ENCODE data around the gene PRAMEF8.
"Not testable (repeated sequence)": the region's sequence is repeated elsewhere in the genome, so short reads cannot be mapped to it uniquely, and the experiment has no call there.

The PRAMEF8 gene

GRCh38 chr1:13285037-13285436 is at the start of gene PRAMEF8:
PRAMEF8 (minus strand) TSS chr1:13285137; CDS start chr1:13284091, 1,046 bp downstream.
- DNase-seq = not testable (repeated sequence)

GRCh38 chr1:13315281-13315680 is 30.3 kb upstream of the PRAMEF8 start, which contains the start of gene PRAMEF15:
PRAMEF15 (plus strand) TSS chr1:13315581; CDS start chr1:13318408, 2,827 bp downstream.
- not testable (repeated sequence) for DNase-seq

- not testable (repeated sequence) for DNase-seq
Observed at GRCh38 chr1:13303239-13303638, 18.3 kb upstream of the PRAMEF8 start, which contains the start of gene PRAMEF33. PRAMEF33 (plus strand) TSS chr1:13303539; CDS start chr1:13305955, 2,416 bp downstream.

GRCh38 chr1:13302197-13302596 is 17.3 kb upstream of the PRAMEF8 start:
- not testable (repeated sequence) for DNase-seq

- not testable (repeated sequence) for DNase-seq
Observed at GRCh38 chr1:13298699-13299098, 13.8 kb upstream of the PRAMEF8 start.

- DNase-seq = not testable (repeated sequence)
Observed at GRCh38 chr1:13297216-13297931, 12.4 kb upstream of the PRAMEF8 start.

- not testable (repeated sequence) for DNase-seq
Observed at GRCh38 chr1:13289030-13289429, 4.1 kb upstream of the PRAMEF8 start.

- not testable (repeated sequence) for DNase-seq
Observed at GRCh38 chr1:13279617-13280016, 5.3 kb downstream of the PRAMEF8 start.

GRCh38 chr1:13277016-13277415 is 7.9 kb downstream of the PRAMEF8 start:
- not testable (repeated sequence) for DNase-seq

- not testable (repeated sequence) for DNase-seq
Observed at GRCh38 chr1:13265124-13265523, 19.8 kb downstream of the PRAMEF8 start.

- DNase-seq = not testable (repeated sequence)
Observed at GRCh38 chr1:13253898-13254297, 31.0 kb downstream of the PRAMEF8 start, which contains the start of gene PRAMEF5. PRAMEF5 (plus strand) TSS chr1:13254198; CDS start chr1:13259269, 5,071 bp downstream.

- not testable (repeated sequence) for DNase-seq
Observed at GRCh38 chr1:13247122-13247521, 37.8 kb downstream of the PRAMEF8 start.

- DNase-seq = not testable (repeated sequence)
Observed at GRCh38 chr1:13246554-13246871, 38.4 kb downstream of the PRAMEF8 start.

- not testable (repeated sequence) for DNase-seq
Observed at GRCh38 chr1:13245841-13246553, 38.9 kb downstream of the PRAMEF8 start.

- DNase-seq = not testable (repeated sequence)
Observed at GRCh38 chr1:13243536-13244263, 41.2 kb downstream of the PRAMEF8 start.

GRCh38 chr1:13239633-13240032 is 45.3 kb downstream of the PRAMEF8 start:
- DNase-seq = not testable (repeated sequence)

GRCh38 chr1:13237572-13237971 is 47.4 kb downstream of the PRAMEF8 start:
- not testable (repeated sequence) for DNase-seq

GRCh38 chr1:13234057-13234456 is 50.9 kb downstream of the PRAMEF8 start:
- DNase-seq = not testable (repeated sequence)

GRCh38 chr1:13232056-13232455 is 52.9 kb downstream of the PRAMEF8 start:
- not testable (repeated sequence) for DNase-seq
